Sciatic nerve (tissue), 2 donors: ENCODE measurements around the gene SPOCK1. TPM values are rescaled to one million over a fixed set of nuclear protein-coding genes. Genes with fewer than 3 reads are reported as not detected.

Experiments used
- ATAC-seq: fragments of 200-7000 bp; cut with Tn5 transposase; one replicate; pipeline ENCODE4 v1.9.1; 2020; ENCODE audit warnings: mild to moderate bottlenecking, moderate library complexity
- DNase-seq: peaks from one replicate; pipeline ENCODE4 v3.0.0-alpha.2; 2020; ENCODE audit warnings: low spot score
- intact Hi-C: fragments of 100-400 bp; cut with DNase I; formaldehyde crosslinking; loops from one replicate; pipeline ENCODE4 v1.14.2; 2022
- total RNA-seq: library from RNA; stranded (reverse); fragmentation: NEBNext Ultra II Directional; extraction: Animal tissue kit (Norgen Biotek cat#: 25700); gene quantifications from one replicate; pipeline ENCODE4 v1.2.1, GENCODE V29; 2021
- donor health status: DM: no; HTN: no; CAD: no.
- donor health status: DM: no; HTN: no; CAD: no.

SPOCK1 gene
- total RNA-seq, 1 donor from 2014 or later: 52.4 TPM

- DNase-seq (no peak), ATAC-seq (peak; percentile 74)
- intact Hi-C loops: loop anchor here (10.0 kb wide), 1 partner anchor 189 kb away; no protein-coding TSS in a partner anchor
These were observed 183.4 kb downstream of the SPOCK1 start for GRCh38 chr5:137315534-137316345.

- ATAC-seq: no peak
- DNase-seq: no peak
- intact Hi-C loops: loop anchor here (10.0 kb wide), 1 partner anchor 190 kb away; no protein-coding TSS in a partner anchor
These were observed 184.0 kb downstream of the SPOCK1 start for GRCh38 chr5:137315109-137315508.

GRCh38 chr5:137313526-137314175 is 185.5 kb downstream of the SPOCK1 start:
- DNase-seq (no peak), ATAC-seq (no peak)
- intact Hi-C loops: loop anchor here (10.0 kb wide), 1 partner anchor 191 kb away; no protein-coding TSS in a partner anchor

DNA sequence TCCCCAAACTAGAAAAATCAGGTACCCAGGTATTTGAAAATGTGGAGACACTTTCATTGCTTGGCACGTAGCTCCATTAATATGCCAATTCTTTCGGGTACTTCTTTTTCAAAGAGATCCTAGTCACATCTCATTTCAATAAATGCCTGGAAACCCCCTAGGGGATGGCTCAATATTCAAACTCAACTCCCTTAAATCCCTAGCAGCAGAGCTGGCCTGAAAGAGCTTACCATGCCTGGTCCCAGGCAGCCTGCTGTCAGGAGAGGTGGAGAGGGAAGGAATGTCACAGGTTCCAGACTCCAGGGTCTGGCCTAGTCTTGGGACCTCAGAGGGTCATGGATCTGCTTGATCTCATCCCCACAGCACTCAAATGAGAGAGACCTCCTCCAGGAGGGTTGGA is 187.1 kb downstream of the SPOCK1 start:
- no peak for ATAC-seq
- DNase-seq: no peak
- intact Hi-C loops: loop anchor here (10.0 kb wide), 1 partner anchor 193 kb away; no protein-coding TSS in a partner anchor

DNA sequence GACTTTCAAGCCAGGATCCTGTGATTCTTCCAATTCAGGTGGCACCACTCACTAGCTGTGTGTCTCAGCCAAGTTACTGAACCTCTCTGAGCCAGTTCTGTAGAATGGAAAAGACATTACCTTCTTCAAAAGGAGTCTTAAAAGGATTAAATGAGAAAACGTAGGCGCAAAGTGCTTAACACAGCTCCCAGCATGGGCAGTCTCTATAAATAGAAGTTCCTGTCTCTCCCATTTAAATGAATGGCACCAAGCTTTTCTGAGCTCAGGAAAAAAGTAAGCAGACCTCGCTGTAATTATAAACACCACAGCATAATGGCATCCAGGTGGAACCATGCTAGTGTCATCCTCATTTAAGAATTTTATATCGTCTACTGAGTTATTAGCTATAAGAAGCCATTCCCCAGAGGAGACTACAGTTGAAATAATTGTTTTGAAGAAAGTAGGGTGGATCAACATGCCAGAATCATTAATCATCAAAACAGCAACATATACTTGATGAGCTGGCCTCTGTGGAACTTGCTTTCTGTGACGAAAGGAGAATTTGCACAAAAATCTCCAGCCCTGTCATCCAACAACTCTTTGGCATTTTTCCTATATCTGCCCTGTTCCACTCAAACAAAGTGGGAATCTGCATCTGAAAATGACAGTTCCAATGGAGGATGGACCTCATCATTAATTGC is 188.9 kb downstream of the SPOCK1 start:
- ATAC-seq: no peak
- DNase-seq: no peak
- intact Hi-C loops: loop anchor here (10.0 kb wide), 1 partner anchor 195 kb away; no protein-coding TSS in a partner anchor

GRCh38 chr5:137309290-137309689 is 189.8 kb downstream of the SPOCK1 start:
- no peak for DNase-seq
- intact Hi-C loops: no loop called here
- no peak for ATAC-seq

DNA sequence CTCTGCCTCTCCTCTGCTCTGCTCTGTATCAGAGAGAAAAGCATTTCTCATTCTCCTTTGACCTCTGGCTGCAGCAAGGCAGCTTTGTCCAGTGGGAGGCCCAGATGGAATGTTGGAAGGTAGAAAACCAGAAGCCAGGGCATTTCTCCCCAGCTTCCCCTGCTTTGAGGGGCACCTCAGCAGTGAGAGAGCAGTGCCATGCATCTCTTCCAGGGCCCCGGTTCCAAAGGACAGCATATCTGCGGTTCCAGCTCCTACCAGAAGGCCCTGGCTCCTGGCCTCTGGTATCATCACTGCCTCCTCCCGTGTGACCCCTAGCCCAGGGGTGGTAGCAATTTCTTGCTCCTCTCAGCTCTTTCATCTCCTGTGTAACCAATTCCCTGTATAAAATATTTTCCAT is 190.8 kb downstream of the SPOCK1 start:
- intact Hi-C loops: no loop called here
- DNase-seq: no peak
- ATAC-seq: no peak

- intact Hi-C loops: no loop called here
- DNase-seq (no peak), ATAC-seq (no peak)
These were observed 192.2 kb downstream of the SPOCK1 start for GRCh38 chr5:137306903-137307302.

- DNase-seq (no peak), ATAC-seq (no peak)
- intact Hi-C loops: no loop called here
These were observed 193.0 kb downstream of the SPOCK1 start for GRCh38 chr5:137305971-137306602.

- intact Hi-C loops: no loop called here
- DNase-seq: no peak
These were observed 194.8 kb downstream of the SPOCK1 start for GRCh38 chr5:137304226-137304874.

GRCh38 chr5:137303509-137303908 is 195.6 kb downstream of the SPOCK1 start:
- no peak for ATAC-seq
- intact Hi-C loops: no loop called here
- DNase-seq: no peak

More at GRCh38 chr5:137304226-137304874, 194.8 kb downstream of the SPOCK1 start:
- ATAC-seq: peak; percentile 71

DNA sequence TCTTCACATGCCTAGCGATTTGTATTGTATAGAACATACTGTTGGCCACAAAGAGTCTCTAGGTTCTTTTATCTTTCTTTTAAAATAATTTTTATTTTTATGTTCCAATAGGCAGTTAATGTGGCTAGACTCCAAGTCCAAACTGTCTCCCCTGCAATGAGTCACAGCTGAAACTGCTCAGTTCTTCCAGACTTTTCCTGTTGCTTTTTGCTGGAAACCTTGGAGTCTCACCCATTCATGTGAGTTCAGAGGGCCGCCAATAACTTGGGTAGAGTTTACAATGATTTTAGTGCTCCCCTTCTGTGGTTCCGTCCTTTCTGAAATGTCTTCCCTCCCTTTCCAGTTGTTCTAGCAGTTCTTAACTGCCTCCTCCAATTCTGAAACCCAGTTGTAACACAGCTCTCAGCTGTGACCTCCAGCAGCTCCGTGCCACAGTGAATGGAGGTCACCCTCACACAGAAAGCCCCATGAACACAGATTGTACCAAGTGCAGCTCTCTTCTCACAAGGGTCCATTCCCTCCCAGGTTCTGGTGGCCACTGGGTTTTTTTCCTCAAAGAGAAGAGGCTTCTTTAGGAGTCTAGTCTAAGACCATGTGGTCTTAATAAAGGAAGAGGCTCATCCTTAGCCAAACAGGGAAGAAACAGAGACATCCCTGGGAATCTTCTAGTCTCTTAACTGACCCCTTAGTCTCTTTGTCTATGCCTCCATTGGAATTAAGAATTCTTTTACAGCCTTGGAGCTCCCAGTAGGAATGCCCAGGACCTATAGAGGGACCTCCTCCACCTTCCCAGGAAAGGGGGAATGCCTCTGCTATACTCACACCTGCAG is 198.5 kb downstream of the SPOCK1 start:
- ATAC-seq: peak; percentile 30
- intact Hi-C loops: no loop called here
- DNase-seq: no peak

GRCh38 chr5:137296213-137296781 is 202.8 kb downstream of the SPOCK1 start:
- DNase-seq: no peak
- intact Hi-C loops: no loop called here
- no peak for ATAC-seq

DNA sequence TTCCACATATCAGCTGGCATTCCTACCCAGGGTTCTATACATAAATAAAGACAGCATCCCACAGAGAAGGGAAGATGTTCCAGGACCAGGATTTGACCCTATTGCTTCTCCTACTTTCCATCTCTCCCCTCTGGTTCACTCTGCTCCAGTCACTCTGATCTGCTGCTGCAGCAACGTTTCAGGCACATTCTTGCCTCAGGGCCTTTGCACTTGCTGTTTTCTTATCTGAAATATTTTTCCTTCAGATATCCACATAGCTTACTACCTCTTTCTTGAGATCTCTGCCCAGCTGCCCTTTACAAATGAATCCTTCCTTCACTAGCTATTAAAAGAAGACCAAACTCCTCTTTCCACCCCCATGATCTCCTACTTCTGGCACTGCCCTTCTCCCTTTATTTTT is 204.5 kb downstream of the SPOCK1 start:
- DNase-seq (no peak), ATAC-seq (no peak)
- intact Hi-C loops: no loop called here

GRCh38 chr5:137292461-137293027 is 206.6 kb downstream of the SPOCK1 start:
- intact Hi-C loops: no loop called here
- no peak for DNase-seq
- ATAC-seq: no peak

DNA sequence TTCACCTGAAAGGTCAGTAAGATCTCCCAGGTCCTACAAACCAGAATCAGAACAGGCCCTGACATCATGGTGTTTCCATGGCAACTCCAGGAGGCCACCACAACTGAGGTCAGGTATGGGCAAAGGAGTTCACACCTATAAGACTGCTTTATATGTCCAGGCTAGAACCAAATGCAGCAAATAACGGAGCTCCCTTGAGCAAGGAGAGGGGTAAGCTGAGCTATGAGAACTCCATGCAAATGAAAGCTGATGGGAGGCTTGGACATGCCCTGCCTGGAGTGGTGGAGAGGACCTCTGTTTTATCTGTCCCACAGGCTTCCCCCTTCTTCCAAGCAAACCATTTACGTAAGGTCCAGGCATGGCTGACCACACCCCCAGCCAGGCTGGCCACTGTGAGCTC is 207.7 kb downstream of the SPOCK1 start:
- no peak for ATAC-seq
- no peak for DNase-seq
- intact Hi-C loops: no loop called here

GRCh38 chr5:137291031-137291430 is 208.1 kb downstream of the SPOCK1 start:
- ATAC-seq (no peak), DNase-seq (no peak)
- intact Hi-C loops: no loop called here
